HG02610 (cell line): ENCODE data around the gene SEPTIN8.

ENCODE experiments used
- ATAC-seq: cut with Tn5 transposase; IDR thresholded peaks from one replicate; pipeline ENCODE4 v1.9.1; 2021; ENCODE audit warnings: mild to moderate bottlenecking, moderate library complexity; ENCODE audit not compliant: unreplicated experiment

SEPTIN8 gene

DNA sequence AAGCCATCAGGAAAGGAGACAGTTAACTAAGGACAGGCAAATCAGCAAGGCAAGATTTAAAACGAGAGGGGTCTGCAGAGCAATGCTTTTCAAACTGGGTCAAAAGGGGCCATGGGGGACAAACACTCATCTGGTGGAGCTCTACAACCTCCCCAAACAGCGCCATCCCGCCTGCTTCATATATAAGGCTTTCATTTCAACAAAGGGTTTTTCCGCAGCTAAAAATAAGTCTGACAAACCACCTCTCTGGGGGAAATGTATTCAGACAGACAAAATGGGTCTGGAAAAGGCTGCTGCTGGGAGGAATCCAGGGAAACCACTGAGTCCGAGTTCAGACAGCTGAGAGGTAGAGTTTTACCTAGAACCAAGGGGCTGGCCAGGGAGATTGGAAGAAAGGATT lies 8.3 kb upstream of the SEPTIN8 start:
- ATAC-seq = no peak

DNA sequence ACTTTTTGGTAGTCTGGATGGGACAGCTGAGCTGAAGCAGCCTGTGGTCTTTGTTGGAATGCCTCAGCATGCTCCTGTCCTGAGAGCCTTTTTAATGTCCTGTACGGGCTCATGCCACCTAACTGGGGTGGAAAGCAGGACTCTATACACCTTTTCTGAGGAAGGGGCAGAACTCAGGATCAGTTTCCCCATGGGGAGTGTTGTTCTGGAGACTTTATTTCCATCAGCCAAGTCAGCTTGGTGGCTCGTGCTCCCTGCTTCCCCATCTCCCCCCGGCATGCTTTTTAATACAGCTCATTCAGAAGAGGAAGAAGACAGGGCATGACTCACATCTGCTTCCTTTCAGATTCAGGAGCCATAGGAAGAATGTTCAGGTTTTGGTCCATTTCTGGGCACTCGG lies 5.1 kb upstream of the SEPTIN8 start:
- ATAC-seq = no peak

DNA sequence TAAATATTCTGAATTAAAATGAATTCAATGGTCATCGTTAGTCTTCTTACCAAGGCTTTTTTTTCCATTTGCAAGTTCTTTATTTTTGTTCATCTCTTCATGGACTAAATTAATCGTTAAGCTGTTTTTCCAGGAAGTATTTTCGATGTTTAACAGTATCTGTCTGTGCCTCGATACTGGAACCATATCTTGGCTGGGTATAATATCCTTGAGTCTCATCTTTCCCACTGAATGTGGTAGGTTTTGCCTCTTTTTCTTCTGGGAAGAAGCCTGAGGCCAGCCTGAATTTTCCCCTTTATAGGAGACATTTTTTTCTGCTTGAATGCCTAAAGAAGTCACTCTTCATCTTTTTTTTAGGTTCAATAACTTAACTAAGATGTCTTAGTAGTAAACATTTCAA lies 4.0 kb upstream of the SEPTIN8 start:
- ATAC-seq = no peak

GRCh38 chr5:132780577-132780976 lies 3.5 kb upstream of the SEPTIN8 start:
- ATAC-seq = no peak

GRCh38 chr5:132779961-132780360 lies 2.9 kb upstream of the SEPTIN8 start:
- ATAC-seq = no peak

DNA sequence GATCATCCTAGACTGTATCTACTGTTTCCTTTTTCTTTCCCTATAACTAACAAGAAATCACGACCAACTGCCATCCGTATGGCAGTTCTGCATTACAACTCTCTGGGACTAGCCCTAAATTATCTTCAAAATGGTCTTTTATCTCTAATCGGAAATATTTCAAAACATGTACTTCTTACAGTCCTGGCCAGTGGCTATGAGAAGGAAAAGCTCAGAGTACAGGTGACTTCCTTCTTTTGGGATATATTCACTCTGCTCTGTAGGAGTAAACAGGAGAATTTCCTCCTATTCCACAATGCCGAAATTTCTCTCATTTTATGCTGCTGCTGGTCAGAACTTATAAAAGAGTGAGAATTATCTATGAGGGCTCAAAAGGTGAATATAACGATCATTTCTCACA lies 1.8 kb upstream of the SEPTIN8 start:
- ATAC-seq = no peak

DNA sequence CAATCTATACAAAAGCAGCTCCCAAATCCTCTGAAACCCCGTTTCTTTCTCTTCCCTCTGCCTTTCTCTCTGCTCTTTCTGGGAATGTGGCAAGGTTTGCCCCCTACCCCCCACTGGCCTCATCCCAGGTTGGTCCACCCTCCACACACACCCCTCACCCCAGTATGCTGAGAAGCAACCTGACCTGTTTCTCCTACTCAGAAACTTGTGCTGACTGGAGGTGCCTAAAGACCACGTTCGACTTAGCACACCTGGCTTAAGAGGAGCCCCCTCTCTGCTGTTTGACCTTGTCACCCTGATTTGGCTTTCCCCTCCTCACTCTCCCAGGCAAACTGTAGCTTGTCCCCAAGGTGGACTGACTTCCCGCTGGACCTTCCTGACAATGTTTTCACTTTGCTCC lies 1.1 kb upstream of the SEPTIN8 start:
- no peak for ATAC-seq

- ATAC-seq = no peak
These were observed 166 bp downstream of the SEPTIN8 start for GRCh38 chr5:132776938-132777208.

- no peak for ATAC-seq
These were observed 705 bp downstream of the SEPTIN8 start for GRCh38 chr5:132776131-132776937.

- no peak for ATAC-seq
These were observed 1.5 kb downstream of the SEPTIN8 start for GRCh38 chr5:132775476-132775961.

DNA sequence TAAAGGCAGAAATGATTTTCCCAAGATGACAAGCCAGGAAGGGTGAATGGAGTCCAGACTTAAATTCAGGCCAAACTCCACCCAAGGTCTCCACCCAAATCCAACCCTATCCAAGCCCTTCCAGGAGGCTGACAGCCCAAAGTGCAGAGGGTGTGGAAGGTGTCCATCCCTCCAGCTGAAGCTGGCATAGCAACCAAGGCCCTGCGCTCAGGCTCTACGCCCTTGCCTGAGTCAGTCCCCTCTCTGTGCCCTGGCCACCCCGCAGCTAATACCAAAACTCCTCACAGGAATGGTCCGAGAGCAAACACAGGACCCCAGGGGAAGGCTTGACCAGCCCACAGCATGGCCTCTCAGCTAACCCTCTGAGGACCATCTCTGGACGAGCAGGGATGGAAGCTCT lies 2.1 kb downstream of the SEPTIN8 start:
- no peak for ATAC-seq

GRCh38 chr5:132774406-132774805 lies 2.6 kb downstream of the SEPTIN8 start:
- ATAC-seq = no peak

GRCh38 chr5:132773601-132774355 lies 3.3 kb downstream of the SEPTIN8 start:
- ATAC-seq = no peak

DNA sequence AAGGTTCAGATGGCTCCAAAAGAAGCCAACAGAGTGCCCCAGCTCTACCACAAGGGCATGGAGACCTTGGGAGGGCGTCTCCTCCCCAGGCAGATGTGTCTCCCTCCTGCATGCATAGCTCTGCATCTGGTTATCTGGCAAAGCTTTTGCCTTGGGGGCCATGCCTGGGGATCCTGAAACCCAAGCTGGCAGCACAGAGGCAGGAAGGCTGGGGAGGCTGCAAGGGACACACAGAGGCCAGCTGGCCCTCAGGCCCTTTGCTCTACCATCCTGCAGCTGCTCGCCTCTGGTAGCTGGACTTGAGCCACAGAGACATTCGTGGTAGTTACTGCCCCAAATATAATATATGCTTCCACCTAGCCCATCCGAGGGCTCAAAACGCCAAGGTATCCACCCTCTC lies 3.9 kb downstream of the SEPTIN8 start:
- no peak for ATAC-seq

GRCh38 chr5:132772291-132773070 lies 4.6 kb downstream of the SEPTIN8 start:
- no peak for ATAC-seq

DNA sequence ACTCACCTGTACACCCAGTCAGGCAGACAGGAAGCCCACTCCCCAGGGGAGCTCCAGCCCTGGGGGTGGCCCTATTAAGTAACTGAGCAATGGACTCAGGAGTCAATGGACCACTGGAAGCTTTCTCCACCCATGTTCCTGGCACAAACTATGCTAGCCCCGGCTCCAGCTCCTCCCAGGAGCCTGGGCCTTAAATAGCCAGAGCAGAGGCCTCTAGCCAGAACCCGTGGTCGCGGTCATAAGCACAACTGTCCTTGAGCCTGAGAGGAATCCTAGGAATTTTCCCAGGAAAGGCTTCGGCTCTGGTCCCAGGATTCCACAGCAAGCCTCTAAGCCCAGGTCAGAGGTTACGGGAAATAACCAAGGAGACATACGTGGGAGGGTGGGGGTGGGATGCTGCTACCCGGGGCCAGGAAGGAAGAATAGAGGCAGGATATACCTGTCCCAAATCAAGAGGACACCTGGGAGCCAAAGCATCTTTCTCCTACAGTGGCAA lies 5.5 kb downstream of the SEPTIN8 start:
- ATAC-seq = no peak

DNA sequence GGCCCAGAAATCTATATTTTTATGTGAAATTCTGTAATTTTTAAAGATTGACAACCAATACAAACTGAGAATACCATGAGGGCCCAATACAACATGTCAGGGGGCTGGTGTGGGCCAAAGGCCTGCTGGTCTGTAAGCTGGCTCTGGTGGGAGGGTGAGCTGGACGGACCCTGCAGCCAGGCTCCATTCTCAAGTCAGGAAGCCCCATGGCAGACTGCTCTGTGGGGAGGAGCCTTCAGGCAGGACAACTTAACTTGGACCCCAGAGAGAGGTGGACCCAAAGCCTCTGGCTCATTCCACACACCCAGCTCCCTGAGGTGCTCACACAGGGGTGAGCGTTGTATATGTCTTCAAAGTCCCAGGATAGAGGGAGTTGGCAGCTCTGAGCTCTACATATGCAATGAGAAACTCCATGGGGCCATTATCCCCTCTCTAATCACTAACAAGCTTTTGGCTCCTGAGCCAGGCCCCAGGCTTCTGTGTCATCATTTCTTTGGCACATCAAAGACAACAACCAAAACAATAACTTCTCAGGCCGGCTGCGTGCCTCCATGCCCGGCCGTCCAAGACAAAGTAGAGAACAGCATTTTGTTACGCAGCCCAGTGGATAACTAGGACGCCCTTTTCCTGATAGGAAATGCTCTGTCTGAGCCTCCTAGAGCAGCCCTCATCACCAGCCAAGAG lies 6.4 kb downstream of the SEPTIN8 start:
- ATAC-seq = no peak

DNA sequence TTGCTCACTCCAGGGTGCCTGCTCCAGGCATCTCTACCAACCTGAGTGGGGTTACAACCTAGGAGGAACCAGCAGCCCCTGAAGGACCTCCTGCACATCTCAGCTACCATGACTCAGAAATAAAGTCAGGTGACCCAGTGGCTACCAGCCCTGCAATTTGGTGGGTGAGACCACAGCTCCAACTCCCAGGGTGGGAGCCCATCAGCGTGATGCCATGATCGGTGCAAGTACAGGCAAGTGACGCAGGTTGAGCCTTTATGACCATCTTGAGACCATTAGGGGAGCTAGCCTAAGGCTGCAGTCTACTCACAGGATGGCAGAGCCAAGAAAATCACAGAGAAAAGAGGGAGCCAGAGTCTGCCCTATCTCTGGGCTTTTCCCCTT lies 8.6 kb downstream of the SEPTIN8 start:
- ATAC-seq = no peak

- ATAC-seq = no peak
These were observed 9.9 kb downstream of the SEPTIN8 start for GRCh38 chr5:132767150-132767549.

DNA sequence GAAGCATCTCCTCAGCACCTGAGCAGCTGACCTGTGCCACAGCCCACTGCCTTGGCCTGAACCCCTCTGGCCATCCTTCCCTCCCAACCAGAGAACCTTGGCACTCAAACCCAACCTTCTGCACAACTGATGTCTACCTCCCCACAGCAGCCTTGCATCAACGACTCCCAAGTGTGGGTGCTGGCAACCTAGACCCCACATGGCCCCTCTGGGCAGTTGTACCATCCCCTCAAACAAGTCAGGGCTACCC lies 10.3 kb downstream of the SEPTIN8 start:
- ATAC-seq = no peak
